Measurements from ENCODE around the gene AMPD3.

AMPD3 gene

GRCh38 chr11:10481560-10482349, 26.7 kb downstream of the AMPD3 start:
- Histone ChIP-seq H3K27me3 (no peaks in the 10 kb centered on the region), H3K4me3 (ENCODE audit: low read depth, low read length) (no peak overlapping the region), H3K4me1 (no peaks in the 10 kb centered on the region), H3K36me3 (no peaks in the 10 kb centered on the region), H3K9me3 (no peaks in the 10 kb centered on the region)
- no peak for DNase-seq
- TF ChIP-seq CTCF (IDR thresholded peaks at IDR 0.05; ENCODE audit: low read depth, low read length) = no peak

DNA sequence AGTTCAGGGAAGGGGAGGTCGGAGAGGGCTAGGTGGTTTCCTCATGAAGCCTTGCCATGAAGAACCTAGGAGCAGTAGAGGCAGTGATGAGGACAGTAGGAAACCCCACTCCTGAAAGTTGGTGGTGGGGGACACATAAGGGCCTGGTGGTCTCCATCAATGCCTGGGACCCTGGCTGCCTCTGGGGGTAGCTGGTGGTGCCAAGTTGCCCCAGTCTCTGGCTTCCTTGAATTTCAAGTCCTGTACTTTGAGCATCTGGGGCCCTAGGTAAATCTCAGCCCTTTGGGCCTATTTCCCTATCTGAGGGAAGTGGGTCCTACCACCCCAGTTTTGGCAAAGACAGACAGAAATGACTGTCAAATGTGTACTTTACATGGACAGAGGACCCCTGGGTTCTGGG, 28.1 kb downstream of the AMPD3 start:
- DNase-seq = no peak
- no peak for TF ChIP-seq CTCF (IDR thresholded peaks at IDR 0.05; ENCODE audit: low read depth, low read length)
- Histone ChIP-seq H3K9me3 (no peaks in the 10 kb centered on the region), H3K36me3 (no peaks in the 10 kb centered on the region), H3K27me3 (no peaks in the 10 kb centered on the region), H3K4me3 (ENCODE audit: low read depth, low read length) (no peak overlapping the region), H3K4me1 (no peaks in the 10 kb centered on the region)

- no peak for TF ChIP-seq CTCF (IDR thresholded peaks at IDR 0.05; ENCODE audit: low read depth, low read length)
Measured at GRCh38 chr11:10483584-10483983, 28.5 kb downstream of the AMPD3 start.

GRCh38 chr11:10484461-10485180, 29.6 kb downstream of the AMPD3 start:
- Histone ChIP-seq H3K9me3 (no peaks in the 10 kb centered on the region), H3K36me3 (no peaks in the 10 kb centered on the region), H3K4me3 (ENCODE audit: low read depth, low read length) (no peak overlapping the region), H3K4me1 (no peaks in the 10 kb centered on the region), H3K27me3 (no peaks in the 10 kb centered on the region)
- no peak for DNase-seq
- no peak for TF ChIP-seq CTCF (IDR thresholded peaks at IDR 0.05; ENCODE audit: low read depth, low read length)

More at GRCh38 chr11:10483584-10483983, 28.5 kb downstream of the AMPD3 start:
- no peak for DNase-seq
- no peak overlapping the region for H3K4me3 ChIP-seq (ENCODE audit: low read depth, low read length)
- H3K27me3 ChIP-seq = no peaks in the 10 kb centered on the region
- H3K9me3 ChIP-seq = no peaks in the 10 kb centered on the region
- no peaks in the 10 kb centered on the region for H3K36me3 ChIP-seq
- no peaks in the 10 kb centered on the region for H3K4me1 ChIP-seq

DNA sequence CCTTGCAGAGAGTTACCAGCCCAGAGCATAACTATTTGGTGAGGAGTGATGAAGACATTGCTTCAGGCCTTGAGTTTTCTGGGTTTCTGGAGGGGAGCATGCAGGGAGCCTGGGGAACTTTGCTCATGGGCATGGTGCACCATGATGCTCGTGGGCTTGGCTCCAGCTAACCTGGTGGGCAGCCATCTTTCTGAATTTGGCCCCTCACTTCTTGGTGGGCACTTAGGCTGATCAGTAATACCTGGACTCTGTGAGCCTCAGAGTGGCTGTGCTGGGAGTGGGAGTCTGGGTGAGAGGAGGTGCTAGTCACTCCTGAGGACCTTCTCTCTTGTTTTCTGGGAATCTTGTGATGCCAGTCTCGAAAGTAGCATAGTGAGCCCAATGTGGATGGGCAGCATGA, 30.6 kb downstream of the AMPD3 start:
- no peaks in the 10 kb centered on the region for H3K36me3 ChIP-seq
- no peak for TF ChIP-seq CTCF (IDR thresholded peaks at IDR 0.05; ENCODE audit: low read depth, low read length)
- no peak for DNase-seq

More for the DNA sequence above, 30.6 kb downstream of the AMPD3 start:
- Histone ChIP-seq H3K4me1 (peaks cover 2% of the 10 kb centered on the region; the same call in 1 of the 2 replicates), H3K9me3 (no peaks in the 10 kb centered on the region), H3K27me3 (no peaks in the 10 kb centered on the region), H3K4me3 (ENCODE audit: low read depth, low read length) (no peak overlapping the region)

Measured in BE2C (cell line).